ENCODE measurements around the gene UMODL1.

Gene UMODL1

DNA sequence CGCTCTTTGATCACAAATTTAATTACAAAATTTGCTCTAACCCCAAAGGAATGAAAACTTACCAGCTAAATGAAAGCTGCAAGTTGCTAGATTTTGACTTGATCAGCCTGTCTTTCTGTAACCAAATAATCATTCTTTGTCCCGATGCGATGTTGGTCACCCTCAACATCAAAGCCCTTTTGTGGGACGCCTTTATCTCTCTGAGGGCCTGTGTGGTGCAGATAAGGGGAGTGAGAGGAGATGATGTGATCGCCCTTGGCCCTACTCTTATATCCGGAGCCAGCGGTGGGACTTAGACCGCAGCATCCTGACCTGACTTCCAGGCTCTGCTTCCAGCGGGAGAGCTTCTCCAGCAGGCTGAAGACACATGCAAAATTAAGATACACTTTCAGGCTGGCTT is 19.3 kb upstream of the UMODL1 start:
- DNase-seq (ENCODE audit: low read depth) = no peak
- TF ChIP-seq CTCF (conservative IDR thresholded peaks at IDR 0.05; ENCODE audit: low read depth, low read length) = no peak

DNA sequence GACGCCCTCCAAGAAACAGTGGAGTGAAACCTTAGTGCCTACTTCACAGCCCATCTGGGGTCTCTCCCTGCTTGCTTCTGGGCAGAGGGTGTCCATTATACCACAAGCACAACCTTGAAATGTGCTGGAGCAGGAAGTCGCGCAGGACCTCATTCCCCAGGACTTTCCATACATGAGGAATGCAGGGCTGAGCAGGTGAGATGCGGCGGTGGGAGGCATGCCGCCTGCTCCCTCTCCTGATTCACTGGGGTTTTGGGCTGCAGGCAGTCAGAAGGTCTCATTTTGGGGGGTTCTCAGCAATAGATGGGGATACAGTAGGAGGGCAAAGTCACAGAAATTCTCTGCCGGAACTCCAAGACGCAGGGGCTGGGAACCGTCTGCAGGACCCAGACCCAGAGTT is 15.7 kb upstream of the UMODL1 start:
- no peak for DNase-seq (ENCODE audit: low read depth)
- H3K4me3 ChIP-seq (ENCODE audit: low read length) = no peak overlapping the region
- TF ChIP-seq CTCF (conservative IDR thresholded peaks at IDR 0.05; ENCODE audit: low read depth, low read length) = no peak

More for the DNA sequence above, 19.3 kb upstream of the UMODL1 start:
- H3K4me3 ChIP-seq (ENCODE audit: low read length) = no peak overlapping the region

DNA sequence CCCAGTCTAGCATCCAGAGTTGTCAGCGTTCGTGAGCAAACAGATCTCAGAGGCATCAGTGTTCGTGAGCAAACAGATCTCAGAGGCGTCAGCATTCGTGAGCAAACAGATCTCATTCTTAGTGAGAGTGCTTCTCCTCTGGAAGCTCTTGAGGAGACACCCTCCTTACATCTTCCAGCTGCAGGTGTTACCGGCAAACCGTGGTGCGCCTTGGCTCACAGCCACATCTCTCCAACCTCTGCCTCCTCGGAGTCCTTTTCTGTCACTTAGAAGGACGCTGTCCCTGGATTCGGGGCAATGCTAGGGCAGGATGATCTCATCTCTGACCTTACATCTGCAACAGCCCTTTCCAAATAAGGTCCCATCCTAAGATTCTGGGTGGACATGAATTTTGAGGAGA is 14.6 kb upstream of the UMODL1 start:
- no peak for TF ChIP-seq CTCF (conservative IDR thresholded peaks at IDR 0.05; ENCODE audit: low read depth, low read length)
- H3K4me3 ChIP-seq (ENCODE audit: low read length) = no peak overlapping the region
- no peak for DNase-seq (ENCODE audit: low read depth)

DNA sequence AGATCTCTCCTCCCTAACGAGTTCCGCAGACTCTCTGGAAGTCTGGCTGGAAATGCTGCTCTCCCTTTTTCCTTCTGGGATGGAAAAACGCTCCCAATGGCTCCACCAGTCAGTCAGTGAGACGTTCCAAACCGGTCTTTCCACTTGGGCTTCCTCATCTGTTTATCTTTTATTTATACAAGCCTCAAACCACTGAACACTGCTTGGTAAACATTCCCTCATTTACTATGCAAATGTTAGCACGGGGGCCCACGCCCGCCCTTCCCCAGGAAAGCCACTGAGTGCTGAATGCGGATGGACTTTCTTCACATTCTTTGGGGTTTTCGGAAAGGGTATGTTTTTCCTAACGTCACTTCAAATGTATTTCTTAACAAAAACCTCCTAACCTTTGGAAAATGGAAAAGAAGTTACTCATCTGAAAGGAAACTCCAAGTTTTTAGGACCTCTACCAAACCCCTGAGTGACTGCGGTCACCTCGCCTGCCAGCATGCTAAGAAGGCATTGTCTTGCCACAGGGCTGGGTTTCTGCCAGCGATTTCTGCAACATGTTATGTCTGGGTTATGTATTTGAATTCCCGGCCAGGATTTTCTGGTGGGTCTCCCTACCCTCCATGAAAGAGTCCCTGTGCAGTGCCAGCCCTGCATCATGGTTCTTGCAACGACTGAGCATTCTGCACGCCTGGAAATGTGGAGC is 14.0 kb upstream of the UMODL1 start:
- no peak for DNase-seq (ENCODE audit: low read depth)
- H3K4me3 ChIP-seq (ENCODE audit: low read length) = no peak overlapping the region
- TF ChIP-seq CTCF (conservative IDR thresholded peaks at IDR 0.05; ENCODE audit: low read depth, low read length) = no peak

GRCh38 chr21:42057851-42058437 is 13.2 kb upstream of the UMODL1 start:
- DNase-seq (ENCODE audit: low read depth) = no peak
- no peak overlapping the region for H3K4me3 ChIP-seq (ENCODE audit: low read length)
- TF ChIP-seq CTCF (conservative IDR thresholded peaks at IDR 0.05; ENCODE audit: low read depth, low read length) = no peak

GRCh38 chr21:42058631-42059111 is 12.4 kb upstream of the UMODL1 start:
- DNase-seq (ENCODE audit: low read depth) = no peak
- no peak overlapping the region for H3K4me3 ChIP-seq (ENCODE audit: low read length)
- no peak for TF ChIP-seq CTCF (conservative IDR thresholded peaks at IDR 0.05; ENCODE audit: low read depth, low read length)

DNA sequence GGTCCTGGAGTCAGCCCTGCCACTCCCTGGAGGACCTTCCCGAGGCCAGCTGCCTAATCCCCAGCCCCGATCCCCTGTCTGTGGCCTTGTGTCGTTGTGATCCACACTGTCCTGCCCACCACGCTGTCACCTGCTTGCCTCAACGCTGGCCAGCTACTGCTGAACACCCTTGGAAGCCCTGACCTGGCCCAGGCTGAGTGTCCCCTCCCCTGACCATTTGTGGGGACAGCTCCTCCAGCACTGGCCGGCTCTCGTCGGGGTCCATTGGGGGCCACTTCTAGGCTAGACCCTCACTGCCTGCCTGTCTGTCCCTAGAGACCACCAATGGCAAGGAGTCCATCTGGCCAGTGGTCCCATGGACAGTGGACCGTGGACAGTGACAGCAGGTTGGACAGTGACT is 12.0 kb upstream of the UMODL1 start:
- DNase-seq (ENCODE audit: low read depth) = no peak
- no peak overlapping the region for H3K4me3 ChIP-seq (ENCODE audit: low read length)
- no peak for TF ChIP-seq CTCF (conservative IDR thresholded peaks at IDR 0.05; ENCODE audit: low read depth, low read length)
